Upper lobe of right lung (tissue), 1 donor: ENCODE measurements around the gene ARID3A. TPM values are rescaled to one million over a fixed set of nuclear protein-coding genes. Genes with fewer than 3 reads are reported as not detected.
A peak's percentile ranks its signal among the peaks of the same experiment; 100 is the strongest.
"Not testable (repeated sequence)": the region's sequence is repeated elsewhere in the genome, so short reads cannot be mapped to it uniquely, and the experiment has no call there.

Experiments used
- ATAC-seq: fragments of 200-7000 bp; cut with Tn5 transposase; one replicate; pipeline ENCODE4 v1.9.1; 2020; ENCODE audit warnings: mild to moderate bottlenecking, moderate library complexity
- DNase-seq: peaks from one replicate; pipeline ENCODE4 v3.0.0-alpha.2; 2020
- H3K27ac ChIP-seq: fragments of 200-600 bp; one replicate; pipeline ENCODE4 v1.8.0; 2022
- H3K27me3 ChIP-seq: fragments of 200-600 bp; one replicate; pipeline ENCODE4 v1.8.0; 2022; ENCODE audit warnings: mild to moderate bottlenecking
- H3K36me3 ChIP-seq: fragments of 200-600 bp; one replicate; pipeline ENCODE4 v1.8.0; 2022
- H3K4me1 ChIP-seq: fragments of 200-600 bp; one replicate; pipeline ENCODE4 v1.8.0; 2022
- H3K4me3 ChIP-seq: fragments of 200-600 bp; one replicate; pipeline ENCODE4 v1.8.0; 2022; ENCODE audit warnings: mild to moderate bottlenecking
- H3K9me3 ChIP-seq: fragments of 200-600 bp; one replicate; pipeline ENCODE4 v1.8.0; 2022
- intact Hi-C: fragments of 100-400 bp; cut with DNase I; formaldehyde crosslinking; loops from one replicate; pipeline ENCODE4 v1.11.0; 2022
- total RNA-seq: library from RNA; stranded (reverse); fragmentation: NEBNext Ultra II Directional; extraction: Animal tissue kit (Norgen Biotek cat#: 25700); gene quantifications from one replicate; pipeline ENCODE4 v1.2.1, GENCODE V29; 2021
- TF ChIP-seq, protein P1 (sequence below): fragments of 200-600 bp; IDR thresholded peaks from one replicate; pipeline ENCODE4 v1.8.0; 2022; ENCODE audit warnings: antibody characterized with exemption
- donor health status: DM: no; HTN: yes; CAD: no; lungs with severe emphysema.

Gene ARID3A
- total RNA-seq, 1 donor from 2014 or later = 16.1 TPM

DNA sequence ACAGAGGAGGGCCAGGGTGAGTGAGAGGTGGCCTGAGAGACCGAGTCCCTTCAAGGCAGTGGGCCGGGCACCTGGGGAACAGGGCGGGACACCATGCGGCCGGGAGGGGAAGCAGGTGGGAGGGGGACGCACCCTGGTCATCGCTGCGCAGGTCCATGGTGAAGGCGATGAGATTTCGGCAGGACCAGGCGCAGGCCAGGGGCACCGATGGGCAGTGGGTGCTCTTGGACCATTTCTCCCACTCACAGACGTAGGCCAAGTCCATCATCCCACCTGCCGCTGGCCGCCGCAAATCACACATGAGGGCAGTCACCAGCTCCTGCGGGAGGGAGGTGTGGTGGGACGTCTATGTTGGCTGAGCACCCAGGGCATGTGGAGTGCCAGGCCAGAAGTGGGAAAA, 35.0 kb upstream of the ARID3A start:
- Histone ChIP-seq H3K36me3 (peaks cover 27% of the 10 kb centered on the region), H3K9me3 (no peaks in the 10 kb centered on the region), H3K4me1 (peaks cover 5% of the 10 kb centered on the region), H3K27me3 (no peaks in the 10 kb centered on the region), H3K27ac (no peak overlapping the region), H3K4me3 (no peak overlapping the region)
- intact Hi-C loops = no loop called here
- DNase-seq (no peak), ATAC-seq (no peak)
- TF ChIP-seq, protein P1, sequence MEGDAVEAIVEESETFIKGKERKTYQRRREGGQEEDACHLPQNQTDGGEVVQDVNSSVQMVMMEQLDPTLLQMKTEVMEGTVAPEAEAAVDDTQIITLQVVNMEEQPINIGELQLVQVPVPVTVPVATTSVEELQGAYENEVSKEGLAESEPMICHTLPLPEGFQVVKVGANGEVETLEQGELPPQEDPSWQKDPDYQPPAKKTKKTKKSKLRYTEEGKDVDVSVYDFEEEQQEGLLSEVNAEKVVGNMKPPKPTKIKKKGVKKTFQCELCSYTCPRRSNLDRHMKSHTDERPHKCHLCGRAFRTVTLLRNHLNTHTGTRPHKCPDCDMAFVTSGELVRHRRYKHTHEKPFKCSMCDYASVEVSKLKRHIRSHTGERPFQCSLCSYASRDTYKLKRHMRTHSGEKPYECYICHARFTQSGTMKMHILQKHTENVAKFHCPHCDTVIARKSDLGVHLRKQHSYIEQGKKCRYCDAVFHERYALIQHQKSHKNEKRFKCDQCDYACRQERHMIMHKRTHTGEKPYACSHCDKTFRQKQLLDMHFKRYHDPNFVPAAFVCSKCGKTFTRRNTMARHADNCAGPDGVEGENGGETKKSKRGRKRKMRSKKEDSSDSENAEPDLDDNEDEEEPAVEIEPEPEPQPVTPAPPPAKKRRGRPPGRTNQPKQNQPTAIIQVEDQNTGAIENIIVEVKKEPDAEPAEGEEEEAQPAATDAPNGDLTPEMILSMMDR = no peak

DNA sequence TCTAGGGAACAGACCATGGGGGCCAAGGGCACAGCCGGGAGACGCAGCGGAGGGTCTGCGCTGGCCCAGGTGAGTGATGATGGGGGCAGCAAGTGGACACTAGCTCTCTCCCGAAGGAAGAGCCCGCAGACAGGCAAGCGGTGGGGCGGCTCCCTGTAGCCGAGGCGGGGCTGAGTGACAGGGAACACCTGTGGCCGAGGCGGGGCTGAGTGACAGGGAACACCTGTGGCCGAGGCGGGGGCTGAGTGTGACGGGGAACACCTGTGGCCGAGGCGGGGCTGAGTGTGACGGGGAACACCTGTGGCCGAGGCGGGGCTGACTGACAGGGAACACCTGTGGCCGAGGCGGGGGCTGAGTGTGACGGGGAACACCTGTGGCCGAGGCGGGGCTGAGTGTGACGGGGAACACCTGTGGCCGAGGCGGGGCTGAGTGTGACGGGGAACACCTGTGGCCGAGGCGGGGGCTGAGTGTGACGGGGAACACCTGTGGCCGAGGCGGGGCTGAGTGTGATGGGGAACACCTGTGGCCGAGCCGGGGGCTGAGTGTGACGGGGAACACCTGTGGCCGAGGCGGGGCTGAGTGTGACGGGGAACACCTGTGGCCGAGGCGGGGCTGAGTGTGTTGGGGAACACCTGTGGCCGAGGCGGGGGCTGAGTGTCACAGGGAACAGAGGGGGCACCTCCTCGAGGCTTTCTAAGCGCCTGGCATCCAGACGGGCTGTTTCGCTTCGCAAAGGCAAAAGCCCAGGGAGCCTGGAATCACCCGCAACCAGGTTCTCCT, 34.2 kb upstream of the ARID3A start:
- H3K4me1 ChIP-seq, intact Hi-C loops, H3K27me3 ChIP-seq, H3K9me3 ChIP-seq, ATAC-seq: not testable (repeated sequence)
- Histone ChIP-seq H3K27ac (peak overlapping the region; percentile 97), H3K36me3 (peaks cover 23% of the 10 kb centered on the region), H3K4me3 (peak overlapping the region; percentile 89)
- peak; percentile 74 for DNase-seq

DNA sequence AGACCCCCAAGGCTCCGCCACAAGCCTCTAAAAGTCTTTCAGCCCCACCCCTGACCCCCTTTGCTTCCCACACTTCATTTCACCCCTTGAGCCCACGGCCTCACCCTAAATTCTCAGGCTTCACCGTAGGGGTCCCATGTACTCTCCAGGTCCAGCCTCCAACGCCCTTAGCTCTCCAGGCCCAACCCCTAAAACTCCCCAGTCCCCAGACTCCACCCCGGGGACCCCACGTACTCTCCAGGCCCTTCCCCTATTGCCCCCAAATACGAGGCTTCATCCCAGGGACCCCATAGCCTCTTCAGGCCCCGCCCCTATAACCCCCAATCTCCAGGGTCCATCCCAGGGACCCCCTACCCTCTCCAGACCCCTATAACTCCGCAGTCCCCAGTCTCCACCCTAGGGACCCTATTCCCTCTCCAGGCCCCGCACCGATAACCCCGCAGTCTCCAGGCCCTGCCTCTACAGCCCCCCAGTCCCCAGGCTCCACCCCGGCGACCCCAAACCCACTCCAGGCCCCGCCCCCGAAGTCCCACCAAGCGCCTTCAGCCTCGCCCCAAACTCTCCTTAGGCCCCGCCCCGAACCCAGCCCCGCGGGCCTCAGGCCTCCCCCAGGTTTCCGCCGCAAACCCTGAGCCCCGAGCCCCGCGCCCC, 33.5 kb upstream of the ARID3A start:
- intact Hi-C loops = no loop called here
- ATAC-seq = peak; percentile 2
- Histone ChIP-seq H3K36me3 (peaks cover 22% of the 10 kb centered on the region), H3K9me3 (no peaks in the 10 kb centered on the region), H3K27ac (peak overlapping the region; percentile 97), H3K27me3 (no peaks in the 10 kb centered on the region), H3K4me3 (peak overlapping the region; percentile 89), H3K4me1 (peaks cover 5% of the 10 kb centered on the region)
- no peak for DNase-seq
- TF ChIP-seq, protein P1 = no peak

DNA sequence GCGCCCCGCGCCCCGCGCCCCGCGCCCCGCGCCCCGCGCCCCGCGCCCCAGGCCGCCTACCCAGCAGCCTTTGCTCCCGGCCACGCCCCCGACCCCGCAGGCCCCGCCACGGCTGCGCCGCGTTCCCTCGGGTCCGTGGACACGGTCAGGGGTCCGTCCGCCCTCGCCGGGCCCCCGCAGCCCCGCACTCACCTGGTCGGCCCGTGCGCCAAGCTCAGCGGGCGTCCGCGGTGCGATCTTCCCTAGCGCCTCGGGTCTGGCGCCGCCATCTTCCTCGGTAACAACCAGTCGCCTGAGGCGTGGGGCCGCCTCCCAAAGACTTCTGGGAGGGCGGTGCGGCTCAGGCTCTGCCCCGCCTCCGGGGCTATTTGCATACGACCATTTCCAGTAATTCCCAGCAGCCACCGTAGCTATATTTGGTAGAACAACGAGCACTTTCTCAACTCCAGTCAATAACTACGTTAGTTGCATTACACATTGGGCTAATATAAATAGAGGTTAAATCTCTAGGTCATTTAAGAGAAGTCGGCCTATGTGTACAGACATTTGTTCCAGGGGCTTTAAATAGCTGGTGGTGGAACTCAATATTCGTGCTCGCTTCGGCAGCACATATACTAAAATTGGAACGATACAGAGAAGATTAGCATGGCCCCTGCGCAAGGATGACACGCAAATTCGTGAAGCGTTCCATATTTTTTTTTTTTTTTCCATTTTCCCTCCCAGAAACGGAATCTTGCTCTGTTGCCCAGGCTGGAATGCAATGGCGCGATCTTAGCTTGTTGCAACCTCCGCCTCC, 32.7 kb upstream of the ARID3A start, which contains the start of the genes MED16 and RNU6-9:
Gene MED16, minus strand, starts transcription at position 294 of the 796 bp plus-strand sequence. CDS start 2,056 bp downstream, outside the sequence.
Gene RNU6-9, plus strand, starts transcription at position 591 of the 796 bp plus-strand sequence.
- no peaks in the 10 kb centered on the region for H3K9me3 ChIP-seq
- peaks cover 18% of the 10 kb centered on the region for H3K36me3 ChIP-seq
- ATAC-seq (peak; percentile 95), DNase-seq (peak; percentile 95)
- no peaks in the 10 kb centered on the region for H3K27me3 ChIP-seq
- TF ChIP-seq, protein P1 = no peak
- peak within 1 kb of the TSS; percentile 89 for H3K4me3 ChIP-seq
- H3K27ac ChIP-seq = peak within 1 kb of the TSS; percentile 97
- peaks cover 5% of the 10 kb centered on the region for H3K4me1 ChIP-seq
- intact Hi-C loops = no loop called here

DNA sequence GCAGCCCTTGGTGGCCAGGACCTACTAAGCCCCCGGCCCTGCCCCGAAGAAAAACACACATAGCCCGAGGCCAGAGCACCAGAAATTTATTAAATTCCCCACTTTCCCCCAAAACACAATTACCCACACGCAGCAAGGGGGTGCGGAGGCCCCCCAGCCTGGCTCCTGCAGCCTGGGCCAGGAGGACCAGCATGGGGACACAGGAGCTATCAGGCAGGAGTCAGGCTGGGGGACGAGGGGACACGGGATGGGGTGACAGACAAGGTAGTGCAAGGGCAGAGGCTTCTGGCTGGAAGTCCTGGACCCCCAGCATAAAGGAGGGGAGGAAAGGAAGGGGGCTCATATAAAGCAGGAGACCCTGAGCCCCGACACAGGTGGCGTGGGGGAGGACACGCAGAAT, 29.4 kb upstream of the ARID3A start:
- Histone ChIP-seq H3K9me3 (no peaks in the 10 kb centered on the region), H3K36me3 (peaks cover 9% of the 10 kb centered on the region), H3K4me1 (peaks cover 5% of the 10 kb centered on the region), H3K4me3 (no peak overlapping the region), H3K27me3 (no peaks in the 10 kb centered on the region), H3K27ac (no peak overlapping the region)
- intact Hi-C loops = no loop called here
- no peak for DNase-seq
- TF ChIP-seq, protein P1 = no peak
- no peak for ATAC-seq
